Non-pigmented ciliary epithelial cell (primary cell): ENCODE data around the gene CDC26.
"Not testable (repeated sequence)": the region's sequence is repeated elsewhere in the genome, so short reads cannot be mapped to it uniquely, and the experiment has no call there.

Experiments used
- DNase-seq: peaks from one replicate; pipeline ENCODE4 v3.0.0-alpha.2; 2010; ENCODE audit warnings: low read depth

Gene CDC26

GRCh38 chr9:113293285-113293878 is 18.0 kb upstream of the CDC26 start:
- DNase-seq: no peak

GRCh38 chr9:113290052-113290607 is 14.8 kb upstream of the CDC26 start:
- DNase-seq: no peak

GRCh38 chr9:113289091-113289490 is 13.7 kb upstream of the CDC26 start:
- DNase-seq: no peak

- no peak for DNase-seq
Measured at GRCh38 chr9:113281356-113281755, 6.0 kb upstream of the CDC26 start.

- no peak for DNase-seq
Measured at GRCh38 chr9:113278840-113279239, 3.5 kb upstream of the CDC26 start.

- no peak for DNase-seq
Measured at GRCh38 chr9:113274474-113275156, 757 bp downstream of the CDC26 start.

GRCh38 chr9:113269871-113270270 is 5.5 kb downstream of the CDC26 start:
- DNase-seq: no peak

GRCh38 chr9:113269355-113269754 is 6.0 kb downstream of the CDC26 start:
- no peak for DNase-seq

GRCh38 chr9:113267911-113268566 is 7.3 kb downstream of the CDC26 start:
- no peak for DNase-seq

- DNase-seq: no peak
Measured at GRCh38 chr9:113266174-113266573, 9.2 kb downstream of the CDC26 start.

GRCh38 chr9:113261917-113262671 is 13.3 kb downstream of the CDC26 start:
- no peak for DNase-seq

GRCh38 chr9:113258282-113258681 is 17.1 kb downstream of the CDC26 start:
- DNase-seq: no peak

GRCh38 chr9:113257863-113258262 is 17.5 kb downstream of the CDC26 start:
- DNase-seq: no peak

- no peak for DNase-seq
Measured at GRCh38 chr9:113255438-113255837, 19.9 kb downstream of the CDC26 start.

- no peak for DNase-seq
Measured at GRCh38 chr9:113254991-113255390, 20.4 kb downstream of the CDC26 start.

GRCh38 chr9:113250807-113251206 is 24.6 kb downstream of the CDC26 start:
- no peak for DNase-seq

GRCh38 chr9:113249661-113250060 is 25.7 kb downstream of the CDC26 start:
- not testable (repeated sequence) for DNase-seq

- DNase-seq: no peak
Measured at GRCh38 chr9:113247640-113248039, 27.7 kb downstream of the CDC26 start.

- no peak for DNase-seq
Measured at GRCh38 chr9:113246928-113247327, 28.4 kb downstream of the CDC26 start.

- no peak for DNase-seq
Measured at GRCh38 chr9:113245894-113246293, 29.5 kb downstream of the CDC26 start.

GRCh38 chr9:113244556-113244955 is 30.8 kb downstream of the CDC26 start:
- DNase-seq: no peak

- DNase-seq: no peak
Measured at GRCh38 chr9:113241161-113241560, 34.2 kb downstream of the CDC26 start.
